ENCODE measurements around the gene INF2. TPM values are rescaled to one million over a fixed set of nuclear protein-coding genes. Genes with fewer than 3 reads are reported as not detected.
"Not testable (repeated sequence)": the region's sequence is repeated elsewhere in the genome, so short reads cannot be mapped to it uniquely, and the experiment has no call there.

Gene INF2
- total RNA-seq, 1 donor from 2014 or later = 28.4 TPM

DNA sequence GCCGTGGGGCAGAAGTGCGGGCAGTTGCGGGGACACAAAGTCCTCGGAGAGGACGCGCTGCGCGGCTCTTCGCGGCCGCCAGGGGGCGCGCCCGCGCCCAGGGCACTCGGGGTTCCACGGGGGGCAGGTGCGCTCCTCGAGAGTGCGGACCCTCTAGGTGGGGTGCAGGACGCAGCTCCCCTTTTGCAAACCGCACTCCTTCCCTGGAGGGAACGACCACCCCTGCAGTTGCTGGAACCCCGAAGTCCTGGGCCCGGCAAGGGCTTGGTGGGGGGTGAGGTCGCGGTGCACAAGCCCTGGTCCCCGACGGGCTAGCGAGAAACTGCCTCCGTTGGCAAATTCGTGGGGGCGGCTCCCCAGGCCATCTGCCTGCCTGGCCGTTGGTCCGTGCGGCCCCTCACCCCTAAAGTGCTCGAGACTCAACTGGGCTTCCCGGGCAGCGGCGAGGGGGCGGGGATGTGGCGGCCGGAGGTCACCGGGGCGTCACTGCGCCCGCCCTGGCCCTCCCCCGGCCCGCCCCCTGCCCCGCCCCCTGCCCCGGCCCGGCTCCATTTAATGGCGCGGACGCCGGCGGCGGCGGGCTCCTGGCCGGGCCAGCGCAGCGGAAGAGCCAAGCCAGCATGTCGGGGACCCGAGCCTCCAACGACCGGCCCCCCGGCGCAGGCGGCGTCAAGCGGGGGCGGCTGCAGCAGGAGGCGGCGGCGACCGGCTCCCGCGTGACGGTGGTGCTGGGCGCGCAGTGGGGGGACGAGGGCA, 34.4 kb downstream of the INF2 start, which contains the start of gene ADSS1:
Gene ADSS1 (plus strand): TSS at position 579 of the 756 bp plus-strand sequence. CDS start 42 bp downstream, at position 621.
- peak; percentile 60 for ATAC-seq

DNA sequence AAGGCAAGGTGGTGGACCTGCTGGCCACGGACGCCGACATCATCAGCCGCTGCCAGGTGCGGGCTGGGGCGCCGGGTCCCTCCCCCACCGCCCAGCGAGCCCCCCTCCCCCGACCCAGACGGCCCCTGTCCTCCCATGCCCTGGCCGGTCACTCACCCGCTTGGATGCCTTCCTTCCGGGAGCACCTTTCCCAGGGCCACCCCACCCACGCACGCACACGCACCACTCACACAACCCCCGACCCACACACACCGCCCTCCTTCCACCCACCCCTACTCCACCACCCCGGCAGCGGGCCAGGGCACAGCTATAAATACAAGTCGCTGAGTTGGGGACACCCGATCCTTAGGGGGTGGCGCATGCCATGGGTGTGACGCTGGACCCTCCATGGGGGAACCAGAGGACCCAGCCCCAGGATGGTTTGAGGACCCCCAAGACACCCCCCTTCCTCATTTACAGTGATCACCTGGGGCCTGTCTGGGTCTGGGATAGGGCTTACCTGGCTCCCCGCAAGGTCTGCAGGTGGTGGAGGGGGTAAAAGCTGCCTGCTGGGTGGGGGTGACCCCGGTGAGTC, 35.1 kb downstream of the INF2 start:
- ATAC-seq = peak; percentile 34

DNA sequence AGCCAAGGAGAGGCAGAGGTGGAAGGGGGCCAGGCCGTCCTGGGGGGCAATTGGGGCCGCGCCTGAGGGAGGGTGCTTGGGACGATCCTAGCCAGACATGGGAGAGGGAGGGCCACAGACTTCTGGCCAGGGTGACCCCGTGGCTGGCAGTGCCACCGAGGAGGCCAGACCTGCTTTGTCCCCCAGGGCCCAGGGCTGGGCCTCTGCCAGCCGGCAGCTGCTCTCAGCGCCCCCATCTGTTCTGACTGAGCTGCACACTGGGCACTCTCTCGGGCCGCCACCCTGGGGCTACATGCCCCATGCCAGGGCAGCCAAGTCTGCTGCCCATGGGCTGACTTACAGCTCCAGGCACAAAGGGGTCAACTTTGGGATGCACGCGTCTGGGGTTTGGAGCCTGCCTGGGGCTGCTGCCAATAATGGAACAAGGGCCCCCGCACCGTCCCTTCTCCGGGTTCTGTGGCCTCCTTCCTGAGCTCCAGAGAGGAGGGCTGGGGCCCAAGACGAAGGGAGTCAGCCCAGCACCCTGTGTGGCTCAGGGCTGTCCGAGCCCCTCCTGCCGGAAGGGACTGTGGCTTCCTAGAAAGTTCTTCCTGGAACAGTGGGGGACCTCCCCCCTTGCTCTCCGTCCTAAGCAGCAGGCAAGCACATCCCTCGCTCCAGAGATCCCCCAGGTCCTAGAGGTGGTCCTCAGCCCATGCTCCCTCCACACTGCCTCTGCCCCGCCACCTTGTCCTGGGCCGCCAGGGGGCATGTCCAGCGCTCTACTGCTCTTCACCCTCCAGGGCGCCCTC, 35.8 kb downstream of the INF2 start:
- ATAC-seq = peak; percentile 24

DNA sequence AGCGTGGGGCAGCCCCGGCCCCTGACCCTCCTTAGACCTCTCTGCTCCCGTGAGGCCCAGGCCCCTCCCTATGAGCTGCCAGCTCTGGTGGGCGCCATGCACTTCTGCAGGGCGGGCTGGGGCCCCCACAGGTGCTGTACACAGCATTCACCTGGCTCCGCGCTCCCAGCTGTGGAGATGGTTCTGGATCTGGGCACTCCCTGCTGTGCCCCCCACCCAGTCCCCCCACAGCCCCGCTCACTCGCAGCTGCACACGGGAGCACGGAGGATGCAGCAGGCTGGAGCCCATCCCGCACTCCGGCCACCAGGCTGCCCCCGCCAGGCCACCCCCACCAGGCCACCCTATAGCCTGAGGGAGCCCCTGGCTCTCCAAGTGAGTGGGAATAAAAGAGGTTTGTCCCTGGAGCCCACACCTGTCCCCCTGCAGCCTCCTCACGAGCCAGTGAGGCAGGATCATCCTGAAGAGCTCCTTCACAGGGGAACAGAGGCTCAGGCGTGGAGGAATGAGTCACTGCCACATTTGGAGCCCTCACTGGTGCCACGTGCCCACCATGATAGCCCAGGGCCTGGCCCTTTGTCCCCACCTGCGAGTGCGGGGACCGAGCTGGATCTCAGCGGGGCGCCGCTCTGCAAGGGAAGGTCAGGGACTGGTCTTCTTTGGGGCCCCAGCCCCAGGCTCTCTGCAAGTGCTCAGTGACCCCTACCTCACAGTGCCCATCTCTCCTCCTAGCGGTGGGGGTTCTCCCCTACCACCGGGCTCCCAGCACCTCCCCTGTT, 36.5 kb downstream of the INF2 start:
- ATAC-seq = no peak

DNA sequence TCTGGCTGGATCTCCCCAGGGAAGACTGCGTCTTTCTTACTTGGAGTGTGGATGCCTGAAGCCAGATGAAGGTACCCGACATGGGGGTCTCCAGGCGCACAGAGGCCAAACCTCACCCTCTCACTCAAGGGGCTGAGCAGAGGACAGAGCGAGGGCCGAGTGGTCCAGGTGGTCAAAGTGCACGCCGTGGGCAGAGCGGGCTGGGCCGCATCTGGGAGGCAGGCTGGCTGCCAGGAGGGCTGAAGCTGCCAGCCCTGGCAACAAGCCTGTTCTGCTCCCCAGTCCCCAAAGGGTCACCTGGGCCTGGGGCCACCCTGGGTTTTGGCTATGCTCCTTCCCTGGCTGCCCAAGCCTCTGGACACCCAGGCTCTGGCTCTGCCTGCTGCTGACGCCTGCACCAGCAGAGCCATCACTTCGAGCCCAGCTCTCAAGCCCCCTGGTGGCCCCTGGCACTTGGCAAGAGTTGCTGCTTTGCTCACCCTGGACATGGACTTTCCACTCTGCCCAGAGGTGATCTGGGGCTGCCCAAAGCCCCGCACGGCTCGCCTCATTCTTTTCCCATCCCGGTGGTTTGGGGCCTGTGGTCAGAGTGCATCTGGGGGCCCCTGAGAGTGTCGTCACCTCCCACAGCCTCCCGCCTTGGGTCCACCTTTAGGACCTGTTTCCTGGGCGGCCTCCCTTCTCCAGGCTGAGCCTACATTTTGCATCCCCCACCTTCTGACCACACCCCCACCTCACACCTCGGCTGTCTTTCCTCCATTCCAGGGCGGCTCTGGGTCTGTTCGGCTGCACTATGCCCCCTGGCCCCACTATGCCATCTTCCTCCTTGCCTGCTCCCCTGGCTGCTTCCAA, 37.4 kb downstream of the INF2 start:
- no peak for ATAC-seq

DNA sequence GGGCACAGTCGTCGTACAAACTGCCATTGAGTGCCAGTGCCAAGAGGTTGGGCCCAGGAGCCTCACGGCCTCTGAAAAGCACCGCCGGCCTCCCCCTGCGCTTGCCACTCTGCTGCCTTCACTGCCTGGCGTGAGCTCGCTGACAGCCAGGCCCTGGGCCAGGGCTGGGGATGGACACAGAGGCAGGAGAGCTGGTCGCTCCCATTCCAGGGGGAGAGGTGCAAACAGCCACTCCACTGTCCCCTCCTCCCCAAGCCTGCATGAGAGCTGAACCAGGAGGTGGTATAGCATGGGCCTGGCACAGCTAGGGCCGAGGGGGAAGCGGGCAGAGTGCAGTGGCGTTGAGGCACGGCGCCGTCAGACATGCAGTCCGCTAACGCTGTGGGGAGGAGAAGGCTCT, 39.2 kb downstream of the INF2 start:
- no peak for ATAC-seq

DNA sequence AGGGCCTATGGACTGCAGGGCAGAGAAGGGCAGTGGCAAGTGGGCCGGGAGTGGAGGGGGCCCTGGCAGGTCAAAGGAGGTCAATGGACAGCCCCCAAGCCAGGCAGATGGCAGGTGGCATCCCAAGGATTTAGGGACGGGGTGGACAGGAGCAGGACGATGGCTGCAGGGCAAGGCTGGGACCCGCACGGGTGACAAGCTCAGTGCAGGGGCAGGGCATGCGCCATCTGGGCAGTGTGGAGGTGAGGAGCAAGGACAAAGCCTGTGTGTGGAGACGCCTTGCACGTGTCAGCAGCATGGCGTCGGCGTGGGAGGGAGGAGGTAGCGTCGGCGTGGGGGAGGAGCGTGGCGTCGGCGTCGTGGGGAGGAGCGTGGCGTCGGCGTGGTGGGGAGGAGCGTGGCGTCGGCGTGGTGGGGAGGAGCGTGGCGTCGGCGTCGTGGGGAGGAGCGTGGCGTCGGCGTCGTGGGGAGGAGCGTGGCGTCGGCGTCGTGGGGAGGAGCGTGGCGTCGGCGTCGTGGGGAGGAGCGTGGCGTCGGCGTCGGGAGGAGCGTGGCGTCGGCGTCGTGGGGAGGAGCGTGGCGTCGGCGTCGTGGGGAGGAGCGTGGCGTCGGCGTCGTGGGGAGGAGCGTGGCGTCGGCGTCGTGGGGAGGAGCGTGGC, 39.9 kb downstream of the INF2 start:
- ATAC-seq = not testable (repeated sequence)

DNA sequence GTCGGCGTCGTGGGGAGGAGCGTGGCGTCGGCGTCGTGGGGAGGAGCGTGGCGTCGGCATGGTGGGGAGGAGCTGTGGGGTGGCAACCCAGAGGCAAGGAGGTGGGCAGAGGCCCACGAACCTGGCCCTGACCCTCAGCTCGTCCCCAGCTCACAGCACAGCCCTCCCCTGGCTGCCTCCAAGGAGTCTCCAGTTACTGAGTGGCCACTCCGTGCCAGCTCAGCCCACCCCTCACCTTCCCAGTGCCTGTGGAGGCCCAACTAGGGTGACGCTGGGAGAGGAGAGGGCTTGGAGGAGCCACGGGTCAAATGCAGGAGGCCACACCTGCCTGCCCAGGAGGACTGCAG, 40.4 kb downstream of the INF2 start:
- ATAC-seq = no peak

DNA sequence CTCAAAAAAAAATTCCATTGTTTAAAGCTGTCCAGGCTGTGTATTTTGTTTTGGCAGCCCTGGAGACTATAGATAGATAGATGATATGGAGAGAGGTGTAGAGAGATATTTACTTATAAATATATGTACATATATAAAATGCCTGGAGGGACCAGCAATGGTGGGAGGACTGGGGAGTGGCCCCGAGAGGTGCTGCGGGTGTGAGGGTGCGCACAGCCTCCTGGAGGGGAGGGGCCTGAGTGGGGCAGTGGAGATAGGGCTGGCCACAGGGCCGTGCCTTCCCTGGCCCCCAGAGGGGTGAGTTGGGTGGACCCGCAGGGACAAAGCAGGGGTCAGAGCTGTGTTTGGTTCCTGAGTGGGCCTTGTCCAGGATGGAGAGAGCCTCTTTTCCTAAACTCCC, 41.1 kb downstream of the INF2 start:
- no peak for ATAC-seq

DNA sequence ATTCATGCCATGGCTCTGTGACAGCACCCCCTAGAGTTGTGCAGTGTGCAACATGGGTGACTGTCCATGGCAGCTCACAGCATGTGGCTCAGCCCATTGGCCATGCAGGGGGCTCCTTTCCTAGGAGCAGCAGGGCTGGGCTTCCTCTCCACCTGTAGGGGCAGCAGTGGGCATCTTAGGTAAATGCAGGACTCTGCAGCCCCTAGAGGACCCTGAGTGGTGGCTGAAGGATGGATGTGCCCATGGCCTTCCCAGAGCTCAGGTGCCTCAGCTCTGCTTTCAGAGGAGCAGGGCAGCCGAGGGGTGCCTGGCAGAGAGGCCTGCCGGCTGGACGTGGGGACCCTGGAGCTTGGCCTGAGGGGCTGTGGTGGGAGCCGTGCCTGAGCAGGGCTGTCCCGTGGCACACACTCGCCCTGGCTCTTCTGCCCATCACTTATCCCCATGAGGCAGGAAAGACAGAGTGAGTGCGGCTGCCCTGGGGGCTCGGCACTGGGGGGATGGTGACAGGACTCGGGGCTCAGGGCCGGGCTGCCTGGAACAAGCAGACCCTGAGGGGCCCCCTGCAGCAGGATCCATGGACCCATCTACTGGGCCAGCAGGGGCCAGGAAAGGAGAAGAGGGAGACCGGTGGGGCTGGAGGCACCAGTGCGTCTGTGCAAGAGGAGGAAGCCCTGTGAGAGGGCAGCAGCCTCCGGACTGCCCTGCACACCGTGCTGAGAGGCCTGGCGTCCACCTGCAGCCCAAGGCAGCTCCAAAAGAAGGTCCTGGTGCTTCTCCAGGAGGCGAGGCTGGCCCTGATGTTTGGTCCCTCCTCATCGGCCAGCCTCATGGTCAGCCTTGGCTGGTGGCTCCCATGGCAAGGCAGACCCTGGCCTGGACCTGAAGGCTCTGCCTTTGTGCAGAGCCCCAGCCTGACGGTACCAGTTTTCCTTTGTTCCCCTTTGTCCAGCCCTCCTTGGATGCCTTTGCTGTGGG, 42.2 kb downstream of the INF2 start:
- no peak for ATAC-seq

DNA sequence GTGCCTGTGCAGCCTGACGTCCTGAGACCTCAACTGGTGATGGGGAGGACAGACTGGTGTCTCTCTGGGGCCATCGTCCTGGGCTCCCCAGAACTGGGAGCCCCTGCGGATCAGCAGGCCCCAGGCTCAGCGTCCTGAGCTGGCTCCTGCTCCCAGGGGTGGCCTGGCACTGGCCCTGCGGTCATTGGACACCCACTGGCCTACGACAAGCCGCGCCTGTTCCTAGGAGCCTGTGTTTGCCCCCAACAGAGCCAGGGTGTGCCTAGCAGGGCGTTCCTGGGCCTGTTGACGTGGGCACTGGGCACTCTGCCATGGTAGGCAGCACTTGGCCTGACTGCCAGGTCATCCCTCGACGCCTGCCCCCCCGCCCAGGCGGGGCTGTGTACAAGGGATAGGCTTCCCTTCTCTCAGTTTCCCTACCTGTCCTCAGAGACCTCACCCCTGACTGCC, 43.0 kb downstream of the INF2 start:
- ATAC-seq = peak; percentile 76

DNA sequence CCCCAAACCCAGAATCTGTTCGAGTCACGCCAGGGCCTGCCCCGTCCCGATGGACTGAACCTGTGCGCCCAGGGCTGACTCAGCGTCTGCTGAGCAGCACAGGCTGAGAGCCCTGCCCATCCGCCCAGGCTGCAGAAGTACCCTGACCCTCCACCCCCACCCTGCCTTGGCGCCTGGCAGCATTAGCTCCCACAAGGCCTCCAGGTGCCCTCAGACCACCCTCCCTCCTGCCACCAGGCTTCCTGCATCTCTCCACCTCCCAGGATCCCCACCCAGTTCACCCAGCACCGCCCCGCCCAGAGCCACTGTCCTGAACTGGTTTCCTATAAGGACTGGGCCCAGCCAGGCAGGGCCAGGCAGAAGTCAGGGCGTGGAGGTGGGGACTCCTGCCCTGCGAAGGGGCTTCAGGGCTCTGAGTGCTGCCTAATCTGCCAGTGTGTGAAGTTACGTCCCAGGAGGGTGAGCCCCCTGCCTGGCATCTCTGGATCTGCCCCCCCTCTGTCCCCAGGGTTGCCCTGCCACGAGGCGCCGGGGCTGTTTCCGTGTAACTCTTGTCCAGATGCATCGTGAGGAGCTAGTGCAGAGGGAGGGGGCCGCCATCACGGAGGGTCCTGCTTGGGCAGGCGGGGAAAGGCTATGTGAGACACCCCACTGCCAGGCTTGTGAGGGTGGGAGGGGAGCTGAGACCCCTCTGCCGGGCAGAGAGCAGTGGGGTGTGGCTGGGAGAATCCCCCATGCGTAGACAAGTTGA, 43.7 kb downstream of the INF2 start:
- peak; percentile 71 for ATAC-seq

DNA sequence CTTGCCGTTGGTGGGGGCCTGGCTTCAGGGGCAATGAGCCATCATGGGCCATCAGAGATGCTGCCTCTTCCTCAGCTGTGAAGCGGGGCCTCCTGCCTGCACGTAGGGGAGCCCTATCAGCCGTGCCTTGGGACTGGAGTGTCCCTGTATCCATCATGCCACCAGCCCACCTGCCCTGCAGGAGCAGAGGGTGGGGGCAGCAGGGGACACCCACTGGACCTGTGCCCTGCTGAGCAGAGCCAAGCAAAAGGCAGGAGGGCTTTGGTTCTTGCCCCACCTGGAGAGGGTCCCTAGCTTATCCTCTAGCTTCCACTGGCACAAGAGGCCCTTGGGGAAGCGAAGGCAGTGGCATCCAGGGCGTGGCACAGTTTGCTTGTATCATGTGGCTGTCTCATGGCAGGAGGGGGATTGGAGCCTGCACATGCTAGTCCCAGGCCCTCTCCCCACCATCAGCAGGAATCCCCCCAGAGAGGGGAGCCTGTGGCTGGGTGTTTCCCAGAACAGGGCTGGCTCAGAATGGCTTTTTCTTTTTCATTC, 44.7 kb downstream of the INF2 start:
- no peak for ATAC-seq

DNA sequence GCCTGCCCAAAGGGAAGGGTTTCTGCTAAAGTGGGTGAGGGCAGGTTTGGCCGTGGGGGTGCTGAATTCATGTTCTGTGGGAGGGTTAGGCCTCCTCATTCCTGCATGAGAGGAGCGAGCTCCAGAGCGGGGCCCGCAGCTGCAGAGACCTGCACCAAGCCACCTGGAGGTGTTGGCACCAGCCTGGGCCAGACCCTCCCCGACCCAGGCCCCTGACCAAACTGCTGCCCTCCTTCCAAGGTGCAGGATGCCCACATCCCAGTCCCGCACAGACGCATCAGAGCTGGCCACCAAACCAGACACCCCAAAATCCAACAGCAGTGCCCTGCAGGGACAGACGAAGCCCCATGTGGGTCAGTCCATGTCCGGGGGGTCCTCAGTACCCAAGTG, 45.2 kb downstream of the INF2 start:
- ATAC-seq = no peak

DNA sequence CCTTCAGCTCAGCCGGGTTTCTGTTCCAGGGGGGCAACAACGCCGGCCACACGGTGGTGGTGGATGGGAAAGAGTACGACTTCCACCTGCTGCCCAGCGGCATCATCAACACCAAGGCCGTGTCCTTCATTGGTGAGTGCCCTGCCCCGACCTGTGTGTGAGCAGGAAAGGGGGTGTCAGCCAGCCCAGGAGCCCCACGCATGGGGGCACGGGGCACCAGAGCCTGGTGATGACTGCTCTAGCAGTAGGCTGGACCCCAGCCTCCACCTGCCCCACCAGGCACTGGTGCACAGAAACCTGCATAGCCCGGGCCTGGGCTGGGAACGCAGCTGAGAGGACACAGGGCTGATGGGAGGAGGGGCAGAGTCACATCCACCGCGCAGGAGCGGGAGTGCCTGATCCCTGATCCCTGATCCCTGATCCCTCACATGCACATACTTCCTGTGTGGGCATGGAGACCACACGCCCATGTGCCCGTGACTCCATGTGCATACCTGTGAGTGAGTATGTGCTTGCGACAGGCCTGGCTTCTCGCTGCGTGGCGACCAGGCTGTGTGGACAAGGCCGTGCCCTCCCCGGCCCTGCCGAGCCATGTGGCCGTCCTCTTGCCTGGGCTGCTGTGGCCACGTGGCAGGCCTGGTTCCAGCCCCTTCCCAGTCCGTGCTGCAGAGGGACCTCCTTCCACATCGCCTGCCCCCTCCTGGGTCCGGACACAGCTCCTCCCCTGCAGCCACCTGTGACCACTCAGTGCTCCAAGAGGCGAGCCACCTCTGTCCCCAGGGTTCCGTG, 45.8 kb downstream of the INF2 start:
- no peak for ATAC-seq

DNA sequence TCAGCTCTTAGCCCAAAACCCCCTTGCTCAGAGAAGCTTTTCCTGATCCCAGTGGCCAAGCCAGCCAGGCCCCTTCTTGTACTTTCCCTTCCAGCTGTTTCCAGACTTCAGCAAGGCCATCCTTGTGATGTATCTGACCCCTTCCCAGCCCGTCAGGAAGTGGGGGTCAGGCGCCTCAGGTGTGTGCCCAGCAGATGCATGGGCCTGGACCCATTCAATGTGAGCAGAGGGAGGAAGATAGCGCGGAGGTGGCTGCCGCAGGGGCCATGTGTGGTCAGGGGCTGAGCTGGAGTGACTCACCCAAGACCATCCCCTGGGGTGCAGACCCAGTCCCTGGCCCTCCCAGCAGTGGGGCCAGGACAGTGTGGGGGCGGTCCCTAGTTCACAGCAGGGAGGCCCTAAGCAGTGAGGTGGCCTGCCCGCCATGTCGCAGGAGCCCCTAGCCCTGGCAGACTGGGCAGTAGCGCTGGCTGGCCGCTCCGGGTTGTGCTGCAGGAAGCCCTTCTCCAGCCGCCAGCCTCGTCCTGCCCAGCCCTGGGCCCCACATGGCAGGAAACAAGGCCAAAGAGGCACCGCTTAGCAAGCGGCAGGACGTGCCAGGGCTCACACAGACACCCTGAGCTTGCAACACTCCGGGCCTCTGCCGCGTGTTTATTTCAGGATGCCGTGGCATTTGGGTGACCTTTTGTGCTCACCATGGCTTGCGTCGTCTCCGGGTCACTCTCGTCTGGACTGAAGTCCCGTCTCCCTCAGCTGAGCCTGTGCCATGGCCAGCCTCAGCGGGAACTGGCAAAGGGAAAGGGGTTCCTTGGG, 46.6 kb downstream of the INF2 start:
- peak; percentile 52 for ATAC-seq

DNA sequence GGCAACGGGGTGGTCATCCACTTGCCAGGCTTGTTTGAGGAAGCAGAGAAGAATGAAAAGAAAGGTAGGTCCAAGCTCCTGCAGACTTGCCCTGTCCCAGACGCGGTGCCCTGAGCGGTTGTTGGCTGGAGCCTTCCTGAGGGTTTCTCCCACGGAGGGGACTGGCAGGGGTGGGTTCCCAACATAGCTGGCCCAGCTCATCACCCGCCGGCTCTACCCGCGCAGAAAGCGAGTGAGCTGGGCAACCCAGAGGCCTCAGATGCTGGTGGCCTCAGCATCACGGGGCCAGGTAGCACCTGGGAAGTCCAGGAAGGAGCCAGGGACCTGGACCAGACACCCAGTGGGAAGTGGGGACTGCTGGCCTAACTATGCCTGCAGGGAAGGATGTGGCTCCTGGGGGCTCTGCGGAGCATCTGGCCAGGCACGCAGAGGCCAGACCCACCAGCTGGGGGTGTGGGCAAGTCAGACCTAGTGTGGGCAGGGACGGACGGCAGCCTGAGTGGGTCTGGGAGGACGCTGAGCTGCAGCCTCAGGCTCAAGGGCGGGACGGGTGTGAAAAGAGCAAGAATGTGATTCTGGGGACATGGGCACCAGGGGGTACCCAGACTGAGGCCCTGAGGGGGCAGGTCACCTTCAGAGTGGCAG, 49.1 kb downstream of the INF2 start:
- ATAC-seq = no peak

Measured in esophagus mucosa (tissue), 1 donor.